ENCODE measurements around the gene HSPB3.

HSPB3 gene

DNA sequence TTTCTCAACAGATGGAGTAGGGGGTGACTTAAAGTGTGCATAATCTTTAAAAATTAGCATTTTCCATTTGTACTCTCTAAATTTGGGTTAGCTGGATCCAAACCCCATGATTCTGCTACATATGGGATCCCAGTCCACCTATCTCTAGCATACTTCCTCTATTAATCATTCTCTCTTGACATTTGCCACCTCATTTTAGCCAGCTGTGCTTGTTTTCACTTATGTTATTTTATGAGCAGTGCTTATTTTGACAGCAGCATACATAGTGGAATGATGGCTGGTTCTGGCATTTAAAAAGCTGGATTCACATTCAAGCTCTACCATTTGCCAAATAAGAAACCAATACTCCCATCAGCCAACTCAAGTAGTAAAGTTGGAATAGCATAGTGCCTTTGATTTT lies 39.5 kb downstream of the HSPB3 start:
- in situ Hi-C loops (cut with MboI; ENCODE audit: low pct_unique_long_range_greater_than_20kb, low sequenced_read_pairs) = no loop called here
- no peak for DNase-seq

Measured in KBM-7 (cell line).